ENCODE measurements around the gene NR3C2.

DNA sequence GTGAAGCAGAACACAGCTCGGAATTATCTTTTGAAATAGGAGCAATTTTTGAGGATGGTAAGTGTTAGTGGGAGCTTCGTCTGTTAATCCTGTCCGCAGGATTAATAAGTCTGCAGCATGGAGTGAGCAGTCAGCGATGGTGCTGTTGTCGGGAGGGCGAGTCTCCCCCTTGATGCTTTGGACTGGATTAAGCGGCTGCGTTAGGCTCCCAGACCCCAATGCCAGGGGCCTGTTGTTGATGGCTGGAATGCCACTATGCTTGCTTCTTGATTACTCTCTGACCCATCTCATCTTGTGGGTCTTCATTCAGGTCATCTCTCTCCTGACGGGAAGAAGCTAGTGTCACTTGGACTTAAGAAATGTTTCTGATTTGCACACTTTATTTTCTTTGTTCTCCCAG lies 377.8 kb downstream of the NR3C2 start:
- no peak for TF ChIP-seq CTCF (IDR thresholded peaks at IDR 0.05)
- TF ChIP-seq POLR2A (IDR thresholded peaks at IDR 0.05): no peak
